Mesendoderm (in vitro differentiated cells): ENCODE measurements around the gene DYSF.

Experiments
- DNase-seq: peaks from one replicate; pipeline ENCODE4 v3.0.0; 2013
- H2AK5ac ChIP-seq: 2 replicates; pipeline ENCODE4 v1.6.1; 2013; ENCODE audit warnings: low read length, inconsistent platforms
- H2BK120ac ChIP-seq: 2 replicates; pipeline ENCODE4 v1.6.1; 2013; ENCODE audit warnings: low read depth, mild to moderate bottlenecking, low read length, moderate library complexity, mixed read lengths
- H2BK15ac ChIP-seq: replicated peaks from 2 replicates; pipeline ENCODE4 v1.6.1; 2013; ENCODE audit warnings: low read depth, mild to moderate bottlenecking, moderate library complexity
- H2BK5ac ChIP-seq: 2 replicates; pipeline ENCODE4 v1.6.1; 2013; ENCODE audit warnings: low read length, inconsistent platforms
- H3K18ac ChIP-seq: 2 replicates; pipeline ENCODE4 v1.6.1; 2013; ENCODE audit warnings: mild to moderate bottlenecking, low read length, mixed read lengths
- H3K23ac ChIP-seq: one replicate; pipeline ENCODE4 v1.6.1; 2013; ENCODE audit warnings: low read length
- H3K27ac ChIP-seq: 2 replicates; pipeline ENCODE4 v1.5.1; 2013; ENCODE audit warnings: low read depth, mild to moderate bottlenecking, inconsistent platforms, low read length, moderate library complexity
- H3K27me3 ChIP-seq: 2 replicates; pipeline ENCODE4 v1.6.1; 2013; ENCODE audit warnings: low read length, control low read depth, mild to moderate bottlenecking, inconsistent platforms; ENCODE audit not compliant: insufficient read depth, poor library complexity
- H3K36me3 ChIP-seq: 2 replicates; pipeline ENCODE4 v1.6.1; 2013; ENCODE audit warnings: low read length, inconsistent platforms; ENCODE audit not compliant: control insufficient read depth, insufficient read depth
- H3K4ac ChIP-seq: one replicate; pipeline ENCODE4 v1.6.1; 2013; ENCODE audit warnings: low read depth, mild to moderate bottlenecking, low read length, moderate library complexity
- H3K4me1 ChIP-seq: 2 replicates; pipeline ENCODE4 v1.6.1; 2013; ENCODE audit warnings: low read depth, low read length, inconsistent platforms; ENCODE audit not compliant: control insufficient read depth
- H3K4me2 ChIP-seq: 2 replicates; pipeline ENCODE4 v1.6.1; 2013; ENCODE audit warnings: low read length
- H3K4me3 ChIP-seq: 2 replicates; pipeline ENCODE4 v1.5.1; 2013; ENCODE audit warnings: mild to moderate bottlenecking, low read length
- H3K56ac ChIP-seq: one replicate; pipeline ENCODE4 v1.6.1; 2013; ENCODE audit warnings: low read length
- H3K79me1 ChIP-seq: 2 replicates; pipeline ENCODE4 v1.6.1; 2013; ENCODE audit warnings: low read length, inconsistent platforms
- H3K79me2 ChIP-seq: 2 replicates; pipeline ENCODE4 v1.6.1; 2013; ENCODE audit warnings: mild to moderate bottlenecking, low read length; ENCODE audit not compliant: control insufficient read depth, insufficient read depth
- H3K9ac ChIP-seq: 2 replicates; pipeline ENCODE4 v1.6.1; 2013; ENCODE audit warnings: low read length, inconsistent platforms
- H4K5ac ChIP-seq: one replicate; pipeline ENCODE4 v1.6.1; 2013; ENCODE audit warnings: low read length
- H4K8ac ChIP-seq: one replicate; pipeline ENCODE4 v1.6.1; 2013; ENCODE audit warnings: low read depth, mild to moderate bottlenecking, control low read depth, low read length, moderate library complexity
- WGBS: extraction: QIAGEN DNeasy Blood & Tissue Kit; methylation state at CpG from one replicate; pipeline ENCODE4 v1.1.7; 2013; ENCODE audit warnings: low lambda C conversion rate, missing lambda C conversion rate; ENCODE audit not compliant: insufficient coverage; ENCODE audit errors: extremely low coverage; 5-methylcytosine and 5-hydroxymethylcytosine counted together

The DYSF gene

GRCh38 chr2:71419145-71419544, 34.2 kb upstream of the DYSF start:
- Histone ChIP-seq H3K4ac (no peak overlapping the region), H4K8ac (no peak overlapping the region), H3K56ac (no peak overlapping the region), H3K36me3 (peaks cover 3% of the 10 kb centered on the region), H2BK120ac (no peak overlapping the region), H3K27me3 (no peaks in the 10 kb centered on the region), H3K18ac (no peak overlapping the region), H2BK15ac (no peak overlapping the region), H2BK5ac (no peak overlapping the region), H3K23ac (no peak overlapping the region), H4K5ac (no peak overlapping the region), H3K4me1 (no peaks in the 10 kb centered on the region), H3K4me3 (no peak overlapping the region), H3K9ac (no peak overlapping the region), H3K27ac (no peak overlapping the region), H3K79me1 (no peaks in the 10 kb centered on the region), H2AK5ac (no peak overlapping the region), H3K79me2 (no peaks in the 10 kb centered on the region), H3K4me2 (no peak overlapping the region)
- 100% methylated on average over 1 of the region's 4 CpGs for WGBS
- DNase-seq: no peak

- Histone ChIP-seq H2BK120ac (no peak overlapping the region), H3K27me3 (no peaks in the 10 kb centered on the region), H3K4me3 (no peak overlapping the region), H3K4me1 (no peaks in the 10 kb centered on the region), H3K4me2 (no peak overlapping the region), H4K5ac (no peak overlapping the region), H3K27ac (no peak overlapping the region), H3K36me3 (peaks cover 3% of the 10 kb centered on the region), H3K79me1 (no peaks in the 10 kb centered on the region), H3K9ac (no peak overlapping the region), H3K4ac (no peak overlapping the region), H2AK5ac (no peak overlapping the region), H4K8ac (no peak overlapping the region), H2BK5ac (no peak overlapping the region), H3K56ac (no peak overlapping the region), H2BK15ac (no peak overlapping the region), H3K23ac (no peak overlapping the region), H3K79me2 (no peaks in the 10 kb centered on the region), H3K18ac (no peak overlapping the region)
- DNase-seq: no peak
- WGBS: no CpG with 5 or more reads among the region's 1 CpG
Observed at GRCh38 chr2:71419976-71420375, 33.4 kb upstream of the DYSF start.

GRCh38 chr2:71422786-71423185, 30.6 kb upstream of the DYSF start:
- Histone ChIP-seq H3K27me3 (no peaks in the 10 kb centered on the region), H2AK5ac (no peak overlapping the region), H3K4me2 (no peak overlapping the region), H3K18ac (no peak overlapping the region), H3K36me3 (peaks cover 4% of the 10 kb centered on the region), H2BK5ac (no peak overlapping the region), H3K4me3 (no peak overlapping the region), H3K79me2 (no peaks in the 10 kb centered on the region), H4K5ac (no peak overlapping the region), H3K9ac (no peak overlapping the region), H3K56ac (no peak overlapping the region), H2BK15ac (no peak overlapping the region), H2BK120ac (no peak overlapping the region), H3K23ac (no peak overlapping the region), H3K27ac (no peak overlapping the region), H3K79me1 (no peaks in the 10 kb centered on the region), H3K4ac (no peak overlapping the region), H3K4me1 (no peaks in the 10 kb centered on the region), H4K8ac (no peak overlapping the region)
- DNase-seq: no peak
- no CpG with 5 or more reads among the region's 2 CpGs for WGBS

GRCh38 chr2:71423817-71424420, 29.4 kb upstream of the DYSF start:
- no peak overlapping the region for H2BK15ac ChIP-seq
- H3K27ac ChIP-seq: no peak overlapping the region
- no peaks in the 10 kb centered on the region for H3K4me1 ChIP-seq
- DNase-seq: no peak
- no peaks in the 10 kb centered on the region for H3K79me2 ChIP-seq
- H3K4me2 ChIP-seq: no peak overlapping the region
- H4K5ac ChIP-seq: no peak overlapping the region
- WGBS: no CpG with 5 or more reads among the region's 3 CpGs
- no peak overlapping the region for H2AK5ac ChIP-seq
- H3K9ac ChIP-seq: no peak overlapping the region
- no peaks in the 10 kb centered on the region for H3K27me3 ChIP-seq
- H4K8ac ChIP-seq: no peak overlapping the region
- H3K36me3 ChIP-seq: peaks cover 4% of the 10 kb centered on the region
- H3K18ac ChIP-seq: no peak overlapping the region
- no peak overlapping the region for H3K4ac ChIP-seq
- no peak overlapping the region for H3K23ac ChIP-seq
- no peak overlapping the region for H2BK120ac ChIP-seq
- H3K4me3 ChIP-seq: no peak overlapping the region
- no peaks in the 10 kb centered on the region for H3K79me1 ChIP-seq
- no peak overlapping the region for H3K56ac ChIP-seq
- H2BK5ac ChIP-seq: no peak overlapping the region

GRCh38 chr2:71426721-71427120, 26.6 kb upstream of the DYSF start:
- H3K4ac ChIP-seq: no peak overlapping the region
- H3K79me2 ChIP-seq: no peaks in the 10 kb centered on the region
- H3K18ac ChIP-seq: no peak overlapping the region
- H3K36me3 ChIP-seq: peaks cover 4% of the 10 kb centered on the region
- H3K56ac ChIP-seq: no peak overlapping the region
- H3K27ac ChIP-seq: no peak overlapping the region
- no peak overlapping the region for H2BK120ac ChIP-seq
- no peak overlapping the region for H4K8ac ChIP-seq
- H3K23ac ChIP-seq: no peak overlapping the region
- H3K4me2 ChIP-seq: no peak overlapping the region
- no peak overlapping the region for H2BK15ac ChIP-seq
- no peaks in the 10 kb centered on the region for H3K27me3 ChIP-seq
- DNase-seq: no peak
- H3K79me1 ChIP-seq: no peaks in the 10 kb centered on the region
- H3K4me3 ChIP-seq: no peak overlapping the region
- WGBS: no CpG with 5 or more reads among the region's 2 CpGs
- no peak overlapping the region for H2AK5ac ChIP-seq
- no peak overlapping the region for H3K9ac ChIP-seq
- H4K5ac ChIP-seq: no peak overlapping the region
- no peak overlapping the region for H2BK5ac ChIP-seq
- H3K4me1 ChIP-seq: no peaks in the 10 kb centered on the region
